Natural killer cell (primary cell): ENCODE measurements around the gene LRP1B. TPM values are rescaled to one million over a fixed set of nuclear protein-coding genes. Genes with fewer than 3 reads are reported as not detected.

Experiments
- ATAC-seq, 3 donors: fragments of 150-1000 bp in 2 of 3; fragments of 200-7000 bp in 1 of 3; cut with Tn5 transposase; 1 replicate in 1 of 3; 2 replicates in 2 of 3; pipeline ENCODE4 v1.10.0; 2021; ENCODE audit warnings: mild to moderate bottlenecking in 2 of 3, moderate library complexity in 2 of 3
- DNase-seq, 2 donors: peaks; one replicate each; pipeline versions ENCODE4 v3.0.0 to v3.0.0-alpha.2; 2013 to 2021; ENCODE audit warnings: mixed read lengths in 1 of 2
- H3K27ac ChIP-seq: one replicate; pipeline ENCODE4 v1.5.1; 2013; ENCODE audit warnings: mild to moderate bottlenecking, low read length
- H3K27me3 ChIP-seq: one replicate; pipeline ENCODE4 v1.6.1; 2013; ENCODE audit warnings: low read length; ENCODE audit not compliant: control insufficient read depth, insufficient read depth
- H3K36me3 ChIP-seq: one replicate; pipeline ENCODE4 v1.6.1; 2013; ENCODE audit warnings: low read length; ENCODE audit not compliant: control insufficient read depth, insufficient read depth
- H3K4me1 ChIP-seq: one replicate; pipeline ENCODE4 v1.6.1; 2013; ENCODE audit warnings: low read length; ENCODE audit not compliant: control insufficient read depth, insufficient read depth
- H3K4me3 ChIP-seq: one replicate; pipeline ENCODE4 v1.5.1; 2013; ENCODE audit warnings: low read length
- H3K9me3 ChIP-seq: one replicate; pipeline ENCODE4 v1.6.1; 2013; ENCODE audit warnings: low read length; ENCODE audit not compliant: control insufficient read depth, insufficient read depth
- H3K27ac Mint-ChIP-seq, 2 donors: one replicate each; pipeline ENCODE4 v1.8.0; 2022; ENCODE audit warnings: mild to moderate bottlenecking in 2 of 2, mixed read lengths in 2 of 2, moderate library complexity in 1 of 2
- H3K27me3 Mint-ChIP-seq, 2 donors: one replicate each; pipeline ENCODE4 v1.8.0; 2022; ENCODE audit warnings: low read depth in 2 of 2, mixed read lengths in 2 of 2
- H3K36me3 Mint-ChIP-seq: one replicate; pipeline ENCODE4 v1.8.0; 2022; ENCODE audit warnings: mixed read lengths
- H3K4me1 Mint-ChIP-seq, 2 donors: one replicate each; pipeline ENCODE4 v1.8.0; 2022; ENCODE audit warnings: mixed read lengths in 2 of 2
- H3K4me3 Mint-ChIP-seq: one replicate; pipeline ENCODE4 v1.8.0; 2022; ENCODE audit warnings: mild to moderate bottlenecking, moderate library complexity, mixed read lengths
- H3K9me3 Mint-ChIP-seq, 2 donors: one replicate each; pipeline ENCODE4 v1.8.0; 2022; ENCODE audit warnings: mixed read lengths in 2 of 2
- CTCF ChIP-seq: fragments of 200-600 bp; IDR thresholded peaks from one replicate; pipeline ENCODE4 v1.8.0; 2022; ENCODE audit warnings: antibody characterized with exemption
- WGBS: methylation state at CpG from one replicate; pipeline ENCODE4 v1.1.7; 2013; ENCODE audit warnings: missing lambda C conversion rate; ENCODE audit not compliant: insufficient coverage; 5-methylcytosine and 5-hydroxymethylcytosine counted together
- intact Hi-C: fragments of 100-400 bp; cut with micrococcal nuclease; formaldehyde crosslinking; loops from one replicate; pipeline ENCODE4 v1.14.2; 2022
- total RNA-seq, 4 donors: library from RNA; stranded (reverse); fragments of 120-200 nt in 1 of 4; gene quantifications; one replicate each; pipeline versions ENCODE4 v1.2.3 to v1.2.4, GENCODE V29; 2013 to 2022

LRP1B gene
- total RNA-seq, 3 donors from 2014 or later (not counting 1 experiment from before 2014, with no cell fraction given), result 0.05 TPM; not detected in 2

- ATAC-seq (no peak), DNase-seq (no peak)
- TF ChIP-seq CTCF, result no peak
- no peaks in the 10 kb centered on the region for H3K9me3 ChIP-seq
- no peaks in the 10 kb centered on the region for H3K36me3 Mint-ChIP-seq
- H3K27me3 ChIP-seq, result no peaks in the 10 kb centered on the region
- peaks cover 3 to 10% of the 10 kb centered on the region in 2 donors for H3K9me3 Mint-ChIP-seq
- H3K4me3 ChIP-seq, result no peak overlapping the region
- no peaks in the 10 kb centered on the region for H3K36me3 ChIP-seq
- intact Hi-C loops, result no loop called here
- H3K4me3 Mint-ChIP-seq, result no peak overlapping the region
- H3K4me1 ChIP-seq, result no peaks in the 10 kb centered on the region
- H3K27me3 Mint-ChIP-seq, result no peaks in the 10 kb centered on the region
- no peak overlapping the region for H3K27ac Mint-ChIP-seq
- H3K4me1 Mint-ChIP-seq, result no peaks in the 10 kb centered on the region
- no peak overlapping the region for H3K27ac ChIP-seq
Measured at GRCh38 chr2:140994856-140995255, 1136.0 kb downstream of the LRP1B start.

GRCh38 chr2:140990416-140990815 lies 1140.4 kb downstream of the LRP1B start:
- no peaks in the 10 kb centered on the region for H3K4me1 Mint-ChIP-seq
- no peaks in the 10 kb centered on the region for H3K36me3 ChIP-seq
- no peaks in the 10 kb centered on the region for H3K36me3 Mint-ChIP-seq
- no peak overlapping the region for H3K4me3 Mint-ChIP-seq
- peaks cover 10 to 11% of the 10 kb centered on the region in 2 donors for H3K9me3 Mint-ChIP-seq
- TF ChIP-seq CTCF, result no peak
- no peaks in the 10 kb centered on the region for H3K27me3 ChIP-seq
- peaks cover 3% of the 10 kb centered on the region for H3K9me3 ChIP-seq
- WGBS, result no CpG with 5 or more reads among the region's 1 CpG
- intact Hi-C loops, result no loop called here
- no peak overlapping the region for H3K27ac ChIP-seq
- no peaks in the 10 kb centered on the region for H3K27me3 Mint-ChIP-seq
- no peak overlapping the region for H3K4me3 ChIP-seq
- no peak overlapping the region for H3K27ac Mint-ChIP-seq
- ATAC-seq (no peak), DNase-seq (no peak)
- no peaks in the 10 kb centered on the region for H3K4me1 ChIP-seq

- H3K27ac ChIP-seq, result no peak overlapping the region
- Mint-ChIP-seq H3K27me3 (no peaks in the 10 kb centered on the region), H3K9me3 (peaks cover 5 to 12% of the 10 kb centered on the region in 2 donors), H3K4me3 (no peak overlapping the region), H3K27ac (no peak overlapping the region), H3K36me3 (no peaks in the 10 kb centered on the region), H3K4me1 (no peaks in the 10 kb centered on the region)
- DNase-seq, result no peak
- no peaks in the 10 kb centered on the region for H3K4me1 ChIP-seq
- no peak overlapping the region for H3K4me3 ChIP-seq
- no peak for ATAC-seq
- H3K36me3 ChIP-seq, result no peaks in the 10 kb centered on the region
- peaks cover 3% of the 10 kb centered on the region for H3K9me3 ChIP-seq
- no peak for TF ChIP-seq CTCF
- no peaks in the 10 kb centered on the region for H3K27me3 ChIP-seq
- intact Hi-C loops, result no loop called here
Measured at GRCh38 chr2:140988597-140988996, 1142.2 kb downstream of the LRP1B start.

- Histone ChIP-seq H3K4me3 (no peak overlapping the region), H3K4me1 (no peaks in the 10 kb centered on the region), H3K27me3 (no peaks in the 10 kb centered on the region), H3K9me3 (peaks cover 3% of the 10 kb centered on the region), H3K27ac (no peak overlapping the region), H3K36me3 (no peaks in the 10 kb centered on the region)
- H3K27me3 Mint-ChIP-seq, result no peaks in the 10 kb centered on the region
- intact Hi-C loops, result no loop called here
- TF ChIP-seq CTCF, result no peak
- WGBS, result no CpG with 5 or more reads among the region's 1 CpG
- no peaks in the 10 kb centered on the region for H3K36me3 Mint-ChIP-seq
- no peak overlapping the region for H3K27ac Mint-ChIP-seq
- no peaks in the 10 kb centered on the region for H3K4me1 Mint-ChIP-seq
- ATAC-seq, result no peak
- no peak overlapping the region for H3K4me3 Mint-ChIP-seq
- DNase-seq, result no peak
- H3K9me3 Mint-ChIP-seq, result peaks cover 6 to 14% of the 10 kb centered on the region in 2 donors
Measured at GRCh38 chr2:140986456-140986855, 1144.4 kb downstream of the LRP1B start.
